ENCODE data around the gene HOXA10.

The HOXA10 gene

GRCh38 chr7:27145165-27145913 lies 28.8 kb downstream of the HOXA10 start:
- DNase-seq (ENCODE audit: low read depth), result no peak

- DNase-seq (ENCODE audit: low read depth), result no peak
These were observed 29.3 kb downstream of the HOXA10 start for GRCh38 chr7:27144781-27145164.

GRCh38 chr7:27143950-27144780 lies 30.0 kb downstream of the HOXA10 start:
- no peak for DNase-seq (ENCODE audit: low read depth)

- no peak for DNase-seq (ENCODE audit: low read depth)
These were observed 30.8 kb downstream of the HOXA10 start, which contains the start of gene HOXA5 for GRCh38 chr7:27143023-27143949. Gene HOXA5 (minus strand): TSS chr7:27143681. CDS start chr7:27143607, 74 bp downstream.

- DNase-seq (ENCODE audit: low read depth), result no peak
These were observed 31.5 kb downstream of the HOXA10 start for GRCh38 chr7:27142580-27143022.

GRCh38 chr7:27141923-27142579 lies 32.1 kb downstream of the HOXA10 start:
- no peak for DNase-seq (ENCODE audit: low read depth)

GRCh38 chr7:27141137-27141922 lies 32.8 kb downstream of the HOXA10 start:
- DNase-seq (ENCODE audit: low read depth), result no peak

- no peak for DNase-seq (ENCODE audit: low read depth)
These were observed 33.8 kb downstream of the HOXA10 start for GRCh38 chr7:27140126-27140857.

- no peak for DNase-seq (ENCODE audit: low read depth)
These were observed 34.6 kb downstream of the HOXA10 start for GRCh38 chr7:27139334-27140125.

GRCh38 chr7:27138985-27139333 lies 35.2 kb downstream of the HOXA10 start:
- DNase-seq (ENCODE audit: low read depth), result no peak

GRCh38 chr7:27138472-27138871 lies 35.6 kb downstream of the HOXA10 start:
- DNase-seq (ENCODE audit: low read depth), result no peak

- DNase-seq (ENCODE audit: low read depth), result no peak
These were observed 36.3 kb downstream of the HOXA10 start for GRCh38 chr7:27137640-27138315.

- DNase-seq (ENCODE audit: low read depth), result no peak
These were observed 39.7 kb downstream of the HOXA10 start for GRCh38 chr7:27134392-27134791.

- no peak for DNase-seq (ENCODE audit: low read depth)
These were observed 40.5 kb downstream of the HOXA10 start for GRCh38 chr7:27133409-27134231.

- DNase-seq (ENCODE audit: low read depth), result no peak
These were observed 41.1 kb downstream of the HOXA10 start for GRCh38 chr7:27132978-27133377.

GRCh38 chr7:27132214-27132613 lies 41.9 kb downstream of the HOXA10 start:
- no peak for DNase-seq (ENCODE audit: low read depth)

- no peak for DNase-seq (ENCODE audit: low read depth)
These were observed 42.7 kb downstream of the HOXA10 start for GRCh38 chr7:27131390-27131819.
